ENCODE results near the gene DENND1A. TPM values are rescaled to one million over a fixed set of nuclear protein-coding genes. Genes with fewer than 3 reads are reported as not detected.

The DENND1A gene
- polyA plus RNA-seq, 2 of the 4 experiments (the other 2 are of a cell fraction) = 15.1 to 21.9 TPM

DNA sequence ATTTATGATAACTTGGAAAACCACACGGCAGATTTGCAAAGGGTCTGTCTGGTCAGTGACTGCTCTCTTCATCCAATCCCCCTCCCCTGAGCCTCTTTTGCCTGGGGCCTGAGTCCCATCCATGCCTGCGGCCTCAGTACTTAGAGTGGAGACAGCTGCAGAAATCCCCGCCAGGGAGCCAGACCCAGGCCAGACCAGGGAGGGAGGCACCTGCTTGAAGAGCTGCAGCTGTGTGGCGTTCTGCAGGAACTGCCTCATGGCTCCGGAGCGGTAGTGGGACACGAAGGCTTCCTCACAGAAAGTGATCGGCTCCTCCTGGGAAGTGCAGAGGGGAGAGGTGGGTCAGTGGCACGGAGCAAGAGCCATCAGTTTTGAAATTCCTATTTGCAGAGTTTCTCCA, 472.3 kb downstream of the DENND1A start:
- no peak for FAIRE-seq
- no peak for TF ChIP-seq GATA3 (IDR thresholded peaks at IDR 0.05; ENCODE audit: borderline replicate concordance)
- TF ChIP-seq HDAC2 (IDR thresholded peaks at IDR 0.05) = no peak
- TF ChIP-seq, protein P1, sequence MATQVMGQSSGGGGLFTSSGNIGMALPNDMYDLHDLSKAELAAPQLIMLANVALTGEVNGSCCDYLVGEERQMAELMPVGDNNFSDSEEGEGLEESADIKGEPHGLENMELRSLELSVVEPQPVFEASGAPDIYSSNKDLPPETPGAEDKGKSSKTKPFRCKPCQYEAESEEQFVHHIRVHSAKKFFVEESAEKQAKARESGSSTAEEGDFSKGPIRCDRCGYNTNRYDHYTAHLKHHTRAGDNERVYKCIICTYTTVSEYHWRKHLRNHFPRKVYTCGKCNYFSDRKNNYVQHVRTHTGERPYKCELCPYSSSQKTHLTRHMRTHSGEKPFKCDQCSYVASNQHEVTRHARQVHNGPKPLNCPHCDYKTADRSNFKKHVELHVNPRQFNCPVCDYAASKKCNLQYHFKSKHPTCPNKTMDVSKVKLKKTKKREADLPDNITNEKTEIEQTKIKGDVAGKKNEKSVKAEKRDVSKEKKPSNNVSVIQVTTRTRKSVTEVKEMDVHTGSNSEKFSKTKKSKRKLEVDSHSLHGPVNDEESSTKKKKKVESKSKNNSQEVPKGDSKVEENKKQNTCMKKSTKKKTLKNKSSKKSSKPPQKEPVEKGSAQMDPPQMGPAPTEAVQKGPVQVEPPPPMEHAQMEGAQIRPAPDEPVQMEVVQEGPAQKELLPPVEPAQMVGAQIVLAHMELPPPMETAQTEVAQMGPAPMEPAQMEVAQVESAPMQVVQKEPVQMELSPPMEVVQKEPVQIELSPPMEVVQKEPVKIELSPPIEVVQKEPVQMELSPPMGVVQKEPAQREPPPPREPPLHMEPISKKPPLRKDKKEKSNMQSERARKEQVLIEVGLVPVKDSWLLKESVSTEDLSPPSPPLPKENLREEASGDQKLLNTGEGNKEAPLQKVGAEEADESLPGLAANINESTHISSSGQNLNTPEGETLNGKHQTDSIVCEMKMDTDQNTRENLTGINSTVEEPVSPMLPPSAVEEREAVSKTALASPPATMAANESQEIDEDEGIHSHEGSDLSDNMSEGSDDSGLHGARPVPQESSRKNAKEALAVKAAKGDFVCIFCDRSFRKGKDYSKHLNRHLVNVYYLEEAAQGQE (IDR thresholded peaks at IDR 0.05) = no peak
- no peak for TF ChIP-seq EP300 (IDR thresholded peaks at IDR 0.05)
- TF ChIP-seq, protein P2, sequence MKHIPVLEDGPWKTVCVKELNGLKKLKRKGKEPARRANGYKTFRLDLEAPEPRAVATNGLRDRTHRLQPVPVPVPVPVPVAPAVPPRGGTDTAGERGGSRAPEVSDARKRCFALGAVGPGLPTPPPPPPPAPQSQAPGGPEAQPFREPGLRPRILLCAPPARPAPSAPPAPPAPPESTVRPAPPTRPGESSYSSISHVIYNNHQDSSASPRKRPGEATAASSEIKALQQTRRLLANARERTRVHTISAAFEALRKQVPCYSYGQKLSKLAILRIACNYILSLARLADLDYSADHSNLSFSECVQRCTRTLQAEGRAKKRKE (CRISPR knock-in tag; IDR thresholded peaks at IDR 0.05; ENCODE audit: low read depth) = no peak
- TF ChIP-seq FOXS1 (CRISPR knock-in tag; IDR thresholded peaks at IDR 0.05) = no peak
- TF ChIP-seq RAD21 (conservative IDR thresholded peaks at IDR 0.05 in 1 of 2, IDR thresholded peaks at IDR 0.05 in 1 of 2) = no peak
- CTCF ChIA-PET = interaction anchor here (0.8 to 1.1 kb wide), 2 partner anchors 10 to 85 kb away, joined by 3 read pairs; no protein-coding TSS in a partner anchor
- 93% methylated on average over 9 of the region's 9 CpGs for WGBS (ENCODE audit: missing lambda C conversion rate)
- no peak for ATAC-seq
- Histone ChIP-seq H3K9me3 (no peaks in the 10 kb centered on the region), H3K4me3 (no peak overlapping the region), H3K27ac (no peak overlapping the region), H3K4me2 (no peak overlapping the region), H3K4me1 (no peaks in the 10 kb centered on the region)
- DNase-seq (ENCODE audit: low read depth in 1 of 2, low spot score in 1 of 2) = no peak
- POLR2A ChIA-PET = no interaction called here

DNA sequence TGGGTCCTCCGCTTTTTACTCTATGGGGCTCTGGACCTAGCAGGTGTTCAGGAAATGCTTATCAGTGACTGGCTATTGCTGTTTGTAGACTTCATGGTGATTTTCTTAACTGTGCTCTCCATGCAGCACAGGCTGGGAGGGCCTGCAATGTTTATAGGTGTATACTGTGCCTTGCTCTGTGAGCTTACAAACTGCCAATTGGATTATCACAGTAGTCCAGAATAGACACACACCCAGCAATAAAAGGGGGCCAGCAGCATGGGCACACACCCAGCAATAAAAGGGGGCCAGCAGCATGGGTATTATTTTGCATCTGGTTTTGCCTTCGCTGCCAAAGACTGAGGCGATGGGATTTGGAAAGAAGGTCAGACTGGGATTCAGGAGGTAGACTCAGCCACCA, 473.9 kb downstream of the DENND1A start:
- ChIA-PET POLR2A (no interaction called here), CTCF (interaction anchor here (0.6 kb wide), 1 partner anchor 1456 kb away, joined by 3 read pairs; no protein-coding TSS in a partner anchor)
- ATAC-seq = no peak
- no peak for FAIRE-seq
- no peaks in the 10 kb centered on the region for H3K9me3 ChIP-seq
- no peaks in the 10 kb centered on the region for H3K4me1 ChIP-seq
- no peak overlapping the region for H3K4me2 ChIP-seq
- no peak for DNase-seq (ENCODE audit: low read depth in 1 of 2, low spot score in 1 of 2)
- no peak overlapping the region for H3K4me3 ChIP-seq
- WGBS (ENCODE audit: missing lambda C conversion rate) = 98% methylated on average over 3 of the region's 3 CpGs
- TF ChIP-seq POLR2AphosphoS2 (conservative IDR thresholded peaks at IDR 0.05; ENCODE audit: low read length) (no peak), SREBF2 (IDR thresholded peaks at IDR 0.05) (no peak), KDM5A (IDR thresholded peaks at IDR 0.05) (no peak), EP300 (IDR thresholded peaks at IDR 0.05) (no peak), RFX5 (IDR thresholded peaks at IDR 0.05) (no peak), FOSL2 (IDR thresholded peaks at IDR 0.05) (no peak), FOSL2 (CRISPR knock-in tag; IDR thresholded peaks at IDR 0.05) (no peak), CHD2 (IDR thresholded peaks at IDR 0.05; ENCODE audit: low read length, partially characterized antibody) (no peak)
- TF ChIP-seq, protein P3, sequence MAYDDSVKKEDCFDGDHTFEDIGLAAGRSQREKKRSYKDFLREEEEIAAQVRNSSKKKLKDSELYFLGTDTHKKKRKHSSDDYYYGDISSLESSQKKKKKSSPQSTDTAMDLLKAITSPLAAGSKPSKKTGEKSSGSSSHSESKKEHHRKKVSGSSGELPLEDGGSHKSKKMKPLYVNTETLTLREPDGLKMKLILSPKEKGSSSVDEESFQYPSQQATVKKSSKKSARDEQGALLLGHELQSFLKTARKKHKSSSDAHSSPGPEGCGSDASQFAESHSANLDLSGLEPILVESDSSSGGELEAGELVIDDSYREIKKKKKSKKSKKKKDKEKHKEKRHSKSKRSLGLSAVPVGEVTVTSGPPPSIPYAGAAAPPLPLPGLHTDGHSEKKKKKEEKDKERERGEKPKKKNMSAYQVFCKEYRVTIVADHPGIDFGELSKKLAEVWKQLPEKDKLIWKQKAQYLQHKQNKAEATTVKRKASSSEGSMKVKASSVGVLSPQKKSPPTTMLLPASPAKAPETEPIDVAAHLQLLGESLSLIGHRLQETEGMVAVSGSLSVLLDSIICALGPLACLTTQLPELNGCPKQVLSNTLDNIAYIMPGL (CRISPR knock-in tag; IDR thresholded peaks at IDR 0.05; ENCODE audit: borderline replicate concordance) = no peak
- TF ChIP-seq, protein P4, sequence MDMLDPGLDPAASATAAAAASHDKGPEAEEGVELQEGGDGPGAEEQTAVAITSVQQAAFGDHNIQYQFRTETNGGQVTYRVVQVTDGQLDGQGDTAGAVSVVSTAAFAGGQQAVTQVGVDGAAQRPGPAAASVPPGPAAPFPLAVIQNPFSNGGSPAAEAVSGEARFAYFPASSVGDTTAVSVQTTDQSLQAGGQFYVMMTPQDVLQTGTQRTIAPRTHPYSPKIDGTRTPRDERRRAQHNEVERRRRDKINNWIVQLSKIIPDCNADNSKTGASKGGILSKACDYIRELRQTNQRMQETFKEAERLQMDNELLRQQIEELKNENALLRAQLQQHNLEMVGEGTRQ (IDR thresholded peaks at IDR 0.05) = no peak
- H3K27ac ChIP-seq = no peak overlapping the region

DNA sequence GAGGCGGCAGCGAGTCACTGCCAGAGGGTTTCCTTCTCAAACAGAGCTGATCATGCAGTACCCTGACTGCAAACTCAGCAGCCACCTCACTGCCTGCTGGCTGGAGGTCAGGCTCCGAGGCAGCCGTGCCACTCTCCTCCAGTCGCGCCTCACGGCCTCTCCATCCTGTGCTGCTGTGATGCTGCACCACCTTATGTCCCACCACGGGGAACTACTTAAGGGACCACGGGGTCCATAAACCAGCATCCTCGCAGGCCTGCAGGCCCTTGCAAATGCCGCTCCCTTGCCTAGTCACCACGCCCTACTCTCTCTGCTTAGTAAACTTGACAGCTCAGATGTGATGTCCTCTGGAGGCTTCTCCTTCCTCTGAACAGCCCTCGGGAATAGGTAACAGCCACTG, 474.7 kb downstream of the DENND1A start:
- no peak for DNase-seq (ENCODE audit: low read depth in 1 of 2, low spot score in 1 of 2)
- TF ChIP-seq EHF (CRISPR knock-in tag; IDR thresholded peaks at IDR 0.05) = no peak
- TF ChIP-seq PHF8 (IDR thresholded peaks at IDR 0.05; ENCODE audit: borderline replicate concordance, low read depth) = no peak
- TF ChIP-seq TFCP2L1 (CRISPR knock-in tag; IDR thresholded peaks at IDR 0.05) = no peak
- no peak for TF ChIP-seq RCOR1 (IDR thresholded peaks at IDR 0.05; ENCODE audit: low read depth, low read length)
- no peak for TF ChIP-seq POLR2AphosphoS2 (conservative IDR thresholded peaks at IDR 0.05; ENCODE audit: low read length)
- TF ChIP-seq HOXA7 (CRISPR knock-in tag; IDR thresholded peaks at IDR 0.05) = no peak
- TF ChIP-seq, protein P5, sequence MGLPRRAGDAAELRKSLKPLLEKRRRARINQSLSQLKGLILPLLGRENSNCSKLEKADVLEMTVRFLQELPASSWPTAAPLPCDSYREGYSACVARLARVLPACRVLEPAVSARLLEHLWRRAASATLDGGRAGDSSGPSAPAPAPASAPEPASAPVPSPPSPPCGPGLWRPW (IDR thresholded peaks at IDR 0.05) = no peak
- TF ChIP-seq CHD2 (IDR thresholded peaks at IDR 0.05; ENCODE audit: low read length, partially characterized antibody) = no peak
- TF ChIP-seq JUNB (IDR thresholded peaks at IDR 0.05) = no peak
- no peak for TF ChIP-seq EP300 (IDR thresholded peaks at IDR 0.05)
- no peak for TF ChIP-seq HDAC2 (IDR thresholded peaks at IDR 0.05)
- no peak for TF ChIP-seq GATA3 (IDR thresholded peaks at IDR 0.05; ENCODE audit: borderline replicate concordance)
- TF ChIP-seq NFE2L2 (conservative IDR thresholded peaks at IDR 0.05; ENCODE audit: low read length) = no peak
- no peak for TF ChIP-seq CHD4 (IDR thresholded peaks at IDR 0.05; ENCODE audit: borderline replicate concordance)
- no peak for TF ChIP-seq ZC3H11A (IDR thresholded peaks at IDR 0.05)
- TF ChIP-seq KDM1A (IDR thresholded peaks at IDR 0.05; ENCODE audit: low read depth) = no peak
- TF ChIP-seq, protein P2 (CRISPR knock-in tag; IDR thresholded peaks at IDR 0.05; ENCODE audit: low read depth) = no peak

More for the DNA sequence above, 474.7 kb downstream of the DENND1A start:
- Histone ChIP-seq H3K9me3 (no peaks in the 10 kb centered on the region), H3K4me1 (no peaks in the 10 kb centered on the region), H3K4me3 (no peak overlapping the region), H3K27ac (no peak overlapping the region), H3K4me2 (no peak overlapping the region)
- ATAC-seq (no peak), FAIRE-seq (no peak)
- ChIA-PET POLR2A (no interaction called here), CTCF (interaction anchor here (0.6 kb wide), 1 partner anchor 1455 kb away, joined by 3 read pairs; no protein-coding TSS in a partner anchor)
- WGBS (ENCODE audit: missing lambda C conversion rate) = 93% methylated on average over 13 of the region's 13 CpGs
